Brain microvascular endothelial cell (primary cell): ENCODE results near the gene NAIF1.
"Not testable (repeated sequence)": the region's sequence is repeated elsewhere in the genome, so short reads cannot be mapped to it uniquely, and the experiment has no call there.

Experiments
- DNase-seq: peaks from one replicate; pipeline ENCODE4 v3.0.0-alpha.2; 2020
- H3K27ac ChIP-seq: fragments of 250-450 bp; sonication (Bioruptor Pico); 2 replicates; pipeline ENCODE4 v1.5.1; 2020; ENCODE audit warnings: mild to moderate bottlenecking, moderate library complexity
- H3K27me3 ChIP-seq: fragments of 250-450 bp; sonication (Bioruptor Pico); replicated peaks from 2 replicates; pipeline ENCODE4 v1.5.1; 2020; ENCODE audit warnings: mild to moderate bottlenecking
- H3K36me3 ChIP-seq: fragments of 250-450 bp; sonication (Bioruptor Pico); replicated peaks from 2 replicates; pipeline ENCODE4 v1.5.1; 2020; ENCODE audit warnings: mild to moderate bottlenecking
- H3K4me3 ChIP-seq: 2 replicates; pipeline ENCODE4 v1.5.1; 2011; ENCODE audit warnings: low read depth, mild to moderate bottlenecking, control low read depth, low read length, moderate library complexity
- in situ Hi-C: cut with HindIII; loops from 2 replicates; pipeline ENCODE4 v1.10.0; 2017; ENCODE audit warnings: low sequenced_read_pairs, low pct_ligation_motif_present
- TF ChIP-seq, protein P1 (sequence below): IDR thresholded peaks from 2 replicates; pipeline ENCODE4 v1.5.1; 2011; ENCODE audit warnings: low read depth, mild to moderate bottlenecking, moderate library complexity, low read length, control low read depth, inconsistent platforms; ENCODE audit errors: missing control alignments

Gene NAIF1

DNA sequence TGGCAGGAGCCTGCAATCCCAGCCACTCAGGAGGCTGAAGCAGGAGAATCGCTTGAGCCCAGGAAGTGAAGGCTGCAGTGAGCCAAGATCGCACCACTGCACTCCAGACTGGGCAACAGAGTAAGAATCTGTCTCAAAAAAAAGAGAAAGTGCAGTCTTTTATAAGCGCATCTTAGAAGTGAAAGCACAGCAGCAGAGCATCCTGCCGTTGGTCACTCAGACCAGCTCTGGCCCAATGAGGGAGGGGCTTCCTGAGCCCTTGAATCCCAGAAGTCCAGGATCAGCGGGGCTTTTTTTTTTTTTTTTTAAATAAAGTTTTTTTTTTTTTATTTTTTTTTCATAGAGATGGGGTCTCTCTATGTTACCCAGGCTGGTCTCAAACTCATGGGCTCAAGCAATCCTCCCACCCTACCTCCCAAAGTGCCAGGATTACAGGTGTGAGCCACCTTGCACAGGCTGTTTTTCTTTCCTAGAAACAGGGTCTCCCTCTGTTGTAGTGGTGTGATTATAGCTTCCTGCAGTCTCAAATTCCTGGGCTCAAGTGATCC is 42.3 kb downstream of the NAIF1 start:
- Histone ChIP-seq H3K27ac (no peak overlapping the region), H3K4me3 (no peak overlapping the region), H3K36me3 (no peaks in the 10 kb centered on the region), H3K27me3 (no peaks in the 10 kb centered on the region)
- DNase-seq = no peak
- TF ChIP-seq, protein P1, sequence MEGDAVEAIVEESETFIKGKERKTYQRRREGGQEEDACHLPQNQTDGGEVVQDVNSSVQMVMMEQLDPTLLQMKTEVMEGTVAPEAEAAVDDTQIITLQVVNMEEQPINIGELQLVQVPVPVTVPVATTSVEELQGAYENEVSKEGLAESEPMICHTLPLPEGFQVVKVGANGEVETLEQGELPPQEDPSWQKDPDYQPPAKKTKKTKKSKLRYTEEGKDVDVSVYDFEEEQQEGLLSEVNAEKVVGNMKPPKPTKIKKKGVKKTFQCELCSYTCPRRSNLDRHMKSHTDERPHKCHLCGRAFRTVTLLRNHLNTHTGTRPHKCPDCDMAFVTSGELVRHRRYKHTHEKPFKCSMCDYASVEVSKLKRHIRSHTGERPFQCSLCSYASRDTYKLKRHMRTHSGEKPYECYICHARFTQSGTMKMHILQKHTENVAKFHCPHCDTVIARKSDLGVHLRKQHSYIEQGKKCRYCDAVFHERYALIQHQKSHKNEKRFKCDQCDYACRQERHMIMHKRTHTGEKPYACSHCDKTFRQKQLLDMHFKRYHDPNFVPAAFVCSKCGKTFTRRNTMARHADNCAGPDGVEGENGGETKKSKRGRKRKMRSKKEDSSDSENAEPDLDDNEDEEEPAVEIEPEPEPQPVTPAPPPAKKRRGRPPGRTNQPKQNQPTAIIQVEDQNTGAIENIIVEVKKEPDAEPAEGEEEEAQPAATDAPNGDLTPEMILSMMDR = no peak
- in situ Hi-C loops = no loop called here

DNA sequence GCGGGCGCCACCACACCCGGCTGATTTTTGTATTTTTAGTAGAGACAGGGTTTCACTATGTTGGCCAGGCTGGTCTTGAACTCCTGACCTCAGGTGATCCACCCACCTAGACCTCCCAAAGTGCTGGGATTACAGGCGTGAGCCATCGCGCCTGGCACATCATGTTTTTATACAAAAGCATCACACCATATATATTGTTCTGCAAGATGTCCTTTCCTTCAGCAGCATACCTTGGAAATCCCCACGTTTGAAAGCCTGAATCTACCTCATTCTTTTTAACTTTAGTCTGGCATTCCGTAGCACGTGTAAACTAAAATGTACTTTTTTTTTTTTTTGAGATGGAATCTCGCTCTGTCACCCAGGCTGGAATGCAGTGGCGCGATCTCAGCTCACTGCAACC is 43.4 kb downstream of the NAIF1 start:
- in situ Hi-C loops, H3K36me3 ChIP-seq, DNase-seq, H3K27me3 ChIP-seq, H3K27ac ChIP-seq, H3K4me3 ChIP-seq: not testable (repeated sequence)

DNA sequence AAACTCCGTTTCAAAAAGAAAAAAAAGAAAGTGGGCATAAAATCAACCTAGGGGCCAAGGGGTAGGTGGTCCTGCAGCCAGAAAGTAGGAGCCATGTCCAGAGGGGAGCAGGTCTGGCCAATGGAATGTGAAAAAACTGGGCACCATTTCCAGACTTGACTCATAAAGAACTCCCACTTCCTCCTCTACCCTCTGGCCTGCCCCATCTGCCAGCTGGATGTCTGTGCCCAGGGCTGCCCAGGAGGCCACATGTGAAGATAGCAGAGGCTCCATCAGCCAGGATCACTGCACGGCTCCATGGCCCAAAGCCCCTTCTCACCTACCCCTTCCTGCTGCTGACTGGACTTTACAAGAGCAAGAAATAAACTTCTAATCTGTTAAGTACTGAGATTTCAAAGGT is 44.2 kb downstream of the NAIF1 start:
- no peak for DNase-seq
- in situ Hi-C loops = no loop called here
- Histone ChIP-seq H3K27ac (no peak overlapping the region), H3K36me3 (no peaks in the 10 kb centered on the region), H3K27me3 (no peaks in the 10 kb centered on the region), H3K4me3 (no peak overlapping the region)
- TF ChIP-seq, protein P1 = no peak

DNA sequence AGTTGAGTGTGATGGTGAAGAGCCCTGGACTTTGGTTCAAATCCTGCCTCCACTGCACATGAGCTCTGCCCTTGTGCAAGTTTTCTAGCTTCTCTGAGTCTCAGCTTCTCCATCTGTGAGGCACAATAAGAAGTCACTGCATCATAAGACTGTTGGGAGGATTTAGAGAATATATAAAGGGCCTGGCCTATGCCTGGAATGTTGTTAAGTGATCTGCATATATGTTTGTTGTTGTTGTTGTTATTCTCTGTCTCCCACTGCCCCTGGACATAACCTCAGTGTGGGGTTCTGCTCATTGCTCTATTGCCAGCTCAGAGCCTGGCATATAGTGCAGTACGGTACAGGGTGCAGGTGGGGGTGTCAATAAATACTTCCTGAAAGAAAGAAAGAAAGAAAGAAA is 46.0 kb downstream of the NAIF1 start:
- no peak overlapping the region for H3K27ac ChIP-seq
- no peaks in the 10 kb centered on the region for H3K27me3 ChIP-seq
- H3K4me3 ChIP-seq = no peak overlapping the region
- in situ Hi-C loops = no loop called here
- H3K36me3 ChIP-seq = no peaks in the 10 kb centered on the region
- DNase-seq = no peak
- TF ChIP-seq, protein P1 = no peak

DNA sequence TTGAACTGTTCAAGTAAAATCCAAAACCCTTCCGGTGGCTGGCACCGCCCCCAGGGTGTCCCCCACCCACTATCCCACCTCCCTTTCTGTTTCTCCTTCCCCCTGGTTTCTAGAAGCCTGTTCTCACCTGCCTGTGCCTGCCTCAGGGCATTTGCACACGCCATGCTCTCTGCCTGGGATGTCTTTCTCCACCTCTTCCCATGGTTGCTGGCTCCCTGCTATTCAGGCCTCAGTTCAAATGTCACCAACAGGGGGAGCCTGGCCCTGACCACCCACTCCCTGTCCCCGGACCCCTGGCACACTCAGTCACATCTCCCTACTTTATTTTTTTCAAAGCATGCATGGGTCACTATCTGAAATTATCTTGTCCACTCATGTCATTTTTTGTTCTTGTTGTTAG is 46.4 kb downstream of the NAIF1 start:
- H3K36me3 ChIP-seq = no peaks in the 10 kb centered on the region
- no peak overlapping the region for H3K27ac ChIP-seq
- in situ Hi-C loops = no loop called here
- H3K4me3 ChIP-seq = no peak overlapping the region
- TF ChIP-seq, protein P1 = peak; percentile 47
- H3K27me3 ChIP-seq = no peaks in the 10 kb centered on the region
- DNase-seq = no peak

DNA sequence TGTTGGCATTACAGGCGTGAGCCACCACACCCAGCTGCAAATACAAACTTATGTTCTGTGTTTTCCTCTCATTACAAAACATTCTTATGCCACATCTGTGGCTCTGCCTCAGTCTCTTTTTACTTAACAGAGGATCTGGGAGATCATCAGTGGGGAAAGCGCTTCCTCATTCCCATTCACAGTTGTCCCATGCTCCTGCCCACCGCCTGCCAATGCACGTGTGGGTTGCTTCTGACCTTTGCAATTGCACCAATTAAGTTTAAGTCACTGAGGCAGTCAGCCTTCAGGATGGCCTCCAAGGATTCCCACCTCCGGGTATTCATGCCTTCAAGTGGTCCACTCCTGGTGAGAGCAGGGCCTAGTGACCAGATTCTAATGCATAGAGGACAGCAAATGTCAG is 51.4 kb downstream of the NAIF1 start:
- H3K27ac ChIP-seq = no peak overlapping the region
- no peaks in the 10 kb centered on the region for H3K36me3 ChIP-seq
- in situ Hi-C loops = no loop called here
- DNase-seq = no peak
- H3K27me3 ChIP-seq = no peaks in the 10 kb centered on the region
- H3K4me3 ChIP-seq = no peak overlapping the region
- TF ChIP-seq, protein P1 = no peak
